Esophagus muscularis mucosa (tissue), 4 donors: ENCODE data around the gene SLC35E2B. TPM values are rescaled to one million over a fixed set of nuclear protein-coding genes. Genes with fewer than 3 reads are reported as not detected.

ENCODE experiments used
- DNase-seq: peaks from one replicate; pipeline ENCODE4 v3.0.0-alpha.2; 2017; ENCODE audit errors: extremely low spot score
- H3K27ac ChIP-seq, 4 donors: fragments of 200-600 bp; sonication (generic); replicated peaks in 1 of 4; 1 replicate in 3 of 4; 2 replicates in 1 of 4; pipeline ENCODE4 v1.5.1; 2016 to 2019; ENCODE audit warnings: mild to moderate bottlenecking in 1 of 4
- H3K27me3 ChIP-seq, 4 donors: fragments of 200-600 bp; sonication (generic); one replicate each; pipeline versions ENCODE4 v1.5.1 to v1.6.0; 2016 to 2019
- H3K36me3 ChIP-seq, 4 donors: fragments of 200-600 bp; sonication (generic); one replicate each; pipeline ENCODE4 v1.5.1; 2016 to 2019
- H3K4me1 ChIP-seq, 4 donors: fragments of 200-600 bp; sonication (generic); one replicate each; pipeline ENCODE4 v1.5.1; 2016 to 2019
- H3K4me3 ChIP-seq, 4 donors: fragments of 200-600 bp; sonication (generic); 1 replicate in 2 of 4; 2 replicates in 2 of 4; pipeline ENCODE4 v1.5.1; 2016 to 2019; ENCODE audit warnings: mild to moderate bottlenecking in 4 of 4, moderate library complexity in 1 of 4
- H3K9me3 ChIP-seq, 4 donors: fragments of 200-600 bp; sonication (generic); 1 replicate in 3 of 4; 2 replicates in 1 of 4; pipeline ENCODE4 v1.5.1; 2016 to 2019
- CTCF ChIP-seq, 3 experiments: fragments of 200-600 bp in 2 of 3; fragments of 450-650 bp in 1 of 3; sonication (generic) in 2 of 3; IDR thresholded peaks; one replicate each; pipeline ENCODE4 v1.5.1; 2017 to 2019; ENCODE audit warnings: antibody characterized with exemption in 3 of 3, mild to moderate bottlenecking in 2 of 3, moderate library complexity in 1 of 3
- EP300 ChIP-seq: sonication (generic); formaldehyde crosslinking; IDR thresholded peaks from one replicate; pipeline ENCODE4 v1.6.1; 2017; ENCODE audit warnings: antibody characterized with exemption
- POLR2A ChIP-seq: fragments of 450-650 bp; IDR thresholded peaks from one replicate; pipeline ENCODE4 v1.6.1; 2017; ENCODE audit warnings: antibody characterized with exemption, moderate library complexity, mild to moderate bottlenecking, low read depth
- POLR2AphosphoS5 ChIP-seq, 2 donors: sonication (generic); formaldehyde crosslinking; IDR thresholded peaks; one replicate each; pipeline ENCODE4 v1.6.1; 2017; ENCODE audit warnings: antibody characterized with exemption in 2 of 2
- WGBS: methylation state at CpG from one replicate; pipeline ENCODE4 v1.1.5; 2018; 5-methylcytosine and 5-hydroxymethylcytosine counted together
- intact Hi-C: fragments of 100-400 bp; cut with DNase I; formaldehyde crosslinking; loops from one replicate; pipeline ENCODE4 v1.15.1; 2023
- total RNA-seq, 4 donors: library from RNA; depleted of rRNA; stranded (reverse); fragments of >200 nt; gene quantifications; one replicate each; pipeline versions ENCODE4 v1.1.0 to v1.2.1, GENCODE V29; 2016

The SLC35E2B gene
- total RNA-seq, 4 donors from 2014 or later: 25.7 to 65.0 (median 35.6) TPM

- H3K4me3 ChIP-seq: peak overlapping the region in 2 of 4 donors; percentile 41 to 54
- peak overlapping the region in 3 of 4 donors; percentile 81 to 87 (median 84) for H3K27ac ChIP-seq
- intact Hi-C loops: no loop called here
- 56% methylated on average over 27 of the region's 48 CpGs for WGBS
- no peak for DNase-seq
- H3K4me1 ChIP-seq: peaks cover 14 to 26% (median 25%) of the 10 kb centered on the region in 4 donors
- H3K36me3 ChIP-seq: peaks cover 14 to 51% (median 33%) of the 10 kb centered on the region in 4 donors
- H3K27me3 ChIP-seq: peaks cover 10 to 44% (median 22%) of the 10 kb centered on the region in 4 donors
- no peaks in the 10 kb centered on the region for H3K9me3 ChIP-seq
- TF ChIP-seq POLR2A (no peak), EP300 (no peak), POLR2AphosphoS5 (IDR thresholded peaks at IDR 0.05) (no peak), CTCF (IDR thresholded peaks at IDR 0.05) (no peak)
These were observed 63.0 kb downstream of the SLC35E2B start for GRCh38 chr1:1629430-1630190.

- WGBS: 72% methylated on average over 25 of the region's 53 CpGs
- Histone ChIP-seq H3K27ac (no peak overlapping the region), H3K27me3 (peaks cover 10 to 44% (median 22%) of the 10 kb centered on the region in 4 donors), H3K9me3 (no peaks in the 10 kb centered on the region), H3K36me3 (peaks cover 14 to 58% (median 40%) of the 10 kb centered on the region in 4 donors), H3K4me1 (peaks cover 14 to 26% (median 25%) of the 10 kb centered on the region in 4 donors), H3K4me3 (no peak overlapping the region)
- intact Hi-C loops: no loop called here
- DNase-seq: no peak
- no peak for TF ChIP-seq CTCF (IDR thresholded peaks at IDR 0.05)
- no peak for TF ChIP-seq EP300
- no peak for TF ChIP-seq POLR2AphosphoS5 (IDR thresholded peaks at IDR 0.05)
- no peak for TF ChIP-seq POLR2A
These were observed 63.7 kb downstream of the SLC35E2B start for GRCh38 chr1:1628754-1629429.

- peaks cover 14 to 62% (median 46%) of the 10 kb centered on the region in 4 donors for H3K36me3 ChIP-seq
- intact Hi-C loops: no loop called here
- no peaks in the 10 kb centered on the region for H3K9me3 ChIP-seq
- no peak overlapping the region for H3K27ac ChIP-seq
- no peak for DNase-seq
- H3K4me3 ChIP-seq: no peak overlapping the region
- H3K4me1 ChIP-seq: peaks cover 14 to 26% (median 25%) of the 10 kb centered on the region in 4 donors
- 100% methylated on average over 4 of the region's 53 CpGs for WGBS
- H3K27me3 ChIP-seq: peaks cover 10 to 44% (median 22%) of the 10 kb centered on the region in 4 donors
- no peak for TF ChIP-seq POLR2AphosphoS5 (IDR thresholded peaks at IDR 0.05)
- no peak for TF ChIP-seq POLR2A
- no peak for TF ChIP-seq EP300
- no peak for TF ChIP-seq CTCF (IDR thresholded peaks at IDR 0.05)
These were observed 64.5 kb downstream of the SLC35E2B start for GRCh38 chr1:1627829-1628753.

GRCh38 chr1:1627261-1627828 lies 65.2 kb downstream of the SLC35E2B start:
- peaks cover 10 to 44% (median 22%) of the 10 kb centered on the region in 4 donors for H3K27me3 ChIP-seq
- WGBS: 73% methylated on average over 27 of the region's 37 CpGs
- no peak overlapping the region for H3K4me3 ChIP-seq
- TF ChIP-seq POLR2AphosphoS5 (IDR thresholded peaks at IDR 0.05) (no peak), EP300 (no peak), POLR2A (no peak), CTCF (IDR thresholded peaks at IDR 0.05) (no peak)
- peaks cover 14 to 26% (median 25%) of the 10 kb centered on the region in 4 donors for H3K4me1 ChIP-seq
- no peaks in the 10 kb centered on the region for H3K9me3 ChIP-seq
- intact Hi-C loops: no loop called here
- no peak for DNase-seq
- H3K36me3 ChIP-seq: peaks cover 14 to 65% (median 47%) of the 10 kb centered on the region in 4 donors
- H3K27ac ChIP-seq: no peak overlapping the region
